Stimulated activated CD8-positive, alpha-beta memory T cell treated with anti-CD3 and anti-CD28 coated beads, Interleukin-15, amount 100 ng/mL, for 48 hours (primary cell): ENCODE results near the gene BRIP1.

Experiments used
- DNase-seq, 2 donors: peaks; one replicate each; pipeline ENCODE4 v3.0.0-alpha.2; 2020; ENCODE audit warnings: low read depth in 2 of 2

Gene BRIP1

GRCh38 chr17:61758430-61758829, 104.9 kb downstream of the BRIP1 start:
- DNase-seq = no peak

DNA sequence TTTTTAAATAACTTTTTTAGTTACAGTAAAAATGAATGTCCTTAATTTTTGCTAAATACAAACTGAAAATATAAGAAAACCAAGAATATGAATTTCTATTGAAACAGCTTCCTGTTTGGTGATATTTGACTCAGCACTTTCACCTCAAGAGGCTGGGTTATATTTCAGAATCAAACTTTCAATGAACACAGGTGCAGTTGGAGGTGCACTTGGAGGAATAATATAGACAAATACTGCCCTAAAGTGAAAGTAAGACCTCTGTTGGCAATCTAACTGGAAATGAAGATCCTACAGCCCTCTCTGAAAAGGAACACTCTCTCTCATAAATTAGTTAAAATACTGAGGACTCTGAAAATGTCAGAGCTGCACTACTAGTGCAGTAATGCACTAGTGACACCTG, 106.2 kb downstream of the BRIP1 start:
- no peak for DNase-seq

- no peak for DNase-seq
Measured at GRCh38 chr17:61756561-61756960, 106.8 kb downstream of the BRIP1 start.

- DNase-seq = no peak
Measured at GRCh38 chr17:61755668-61756067, 107.7 kb downstream of the BRIP1 start.

DNA sequence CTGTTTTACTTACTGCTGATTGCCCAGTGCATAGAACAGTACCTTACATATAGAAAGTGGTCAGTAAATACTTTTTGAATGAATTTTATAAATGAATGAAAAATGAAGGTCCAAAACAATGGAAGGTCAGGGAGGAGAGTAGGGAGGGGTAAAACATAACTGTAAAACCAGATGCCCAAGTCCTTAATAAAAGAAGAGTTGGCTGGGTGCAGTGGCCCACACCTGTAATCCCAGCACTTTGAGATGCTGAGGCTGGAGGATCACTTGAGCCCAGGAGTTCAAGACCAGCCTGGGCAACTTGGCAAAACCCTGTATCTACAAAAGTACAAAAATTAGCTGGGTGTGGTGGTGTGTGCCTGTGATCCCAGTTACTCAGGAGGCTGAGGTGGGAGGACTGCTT, 108.2 kb downstream of the BRIP1 start:
- DNase-seq = no peak

DNA sequence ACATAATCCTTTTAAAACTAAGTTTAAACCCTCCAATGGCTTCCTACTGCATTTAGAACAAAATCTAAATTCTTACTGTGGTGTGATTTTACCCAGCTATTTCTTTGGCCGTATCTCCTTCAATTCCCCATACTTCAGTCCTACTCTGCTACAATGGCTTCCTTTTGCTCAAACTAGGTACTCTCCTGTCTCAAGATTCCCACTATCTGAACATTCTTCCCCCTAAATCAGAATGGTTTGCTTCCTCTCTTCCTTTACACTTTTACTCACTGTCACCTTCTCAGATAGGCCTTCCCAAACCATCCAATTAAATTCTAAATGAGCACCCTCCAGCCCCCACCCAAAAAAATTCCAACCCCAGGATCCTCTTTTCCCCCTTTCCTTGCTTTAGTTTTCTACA, 109.2 kb downstream of the BRIP1 start:
- DNase-seq = no peak

- DNase-seq = no peak
Measured at GRCh38 chr17:61753696-61754095, 109.6 kb downstream of the BRIP1 start.

- no peak for DNase-seq
Measured at GRCh38 chr17:61750656-61751055, 112.7 kb downstream of the BRIP1 start.

- DNase-seq = no peak
Measured at GRCh38 chr17:61749823-61750404, 113.4 kb downstream of the BRIP1 start.

DNA sequence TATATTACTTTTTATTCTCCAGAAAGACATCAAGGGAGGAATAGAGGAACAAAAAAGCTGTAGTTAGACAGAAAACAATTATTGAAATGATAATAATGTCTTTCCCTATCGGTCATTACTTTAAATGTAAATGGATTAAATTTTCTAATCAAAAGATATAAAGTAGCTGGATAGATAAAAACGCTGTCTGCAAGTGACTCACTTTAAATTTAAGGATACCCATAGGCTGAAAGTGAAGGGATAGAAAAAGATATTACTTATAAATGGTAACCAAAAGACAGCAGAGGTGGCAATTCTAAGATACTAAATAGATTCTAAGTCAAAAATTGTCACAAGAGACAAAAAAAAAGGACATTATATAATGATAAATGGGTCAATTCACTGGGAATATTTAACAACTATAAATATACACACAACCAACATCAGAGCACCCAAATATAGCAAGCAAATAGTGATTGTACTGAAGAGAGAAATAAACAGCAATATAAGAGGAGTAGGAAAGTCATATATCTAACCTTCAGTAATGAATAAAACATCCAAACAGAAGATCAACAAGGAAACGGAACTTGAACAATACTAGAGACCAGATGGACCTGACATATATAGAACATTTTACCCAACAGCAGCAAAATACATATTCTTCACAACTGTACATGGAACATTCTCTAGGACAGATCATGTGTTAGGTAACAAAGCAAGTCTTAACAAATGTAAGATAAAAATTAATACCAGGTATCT, 116.9 kb downstream of the BRIP1 start:
- no peak for DNase-seq

DNA sequence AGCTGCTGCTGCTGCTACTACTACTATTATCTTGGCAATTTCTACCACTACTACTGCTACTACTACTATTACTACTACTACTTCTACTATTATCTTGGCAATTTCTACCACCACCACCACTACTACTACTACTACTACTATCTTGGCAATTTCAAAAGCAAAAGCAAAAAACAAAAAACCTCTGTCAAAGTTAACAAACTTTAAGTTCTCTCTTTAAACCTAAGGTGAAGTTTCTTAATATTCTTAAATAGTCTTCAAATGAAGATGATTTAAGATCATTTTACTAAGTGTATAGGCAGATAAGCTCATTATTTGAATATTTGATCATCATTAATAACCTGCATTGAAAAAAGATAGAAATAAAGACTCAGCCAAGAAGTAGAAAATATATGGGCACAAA, 118.5 kb downstream of the BRIP1 start:
- DNase-seq = no peak

DNA sequence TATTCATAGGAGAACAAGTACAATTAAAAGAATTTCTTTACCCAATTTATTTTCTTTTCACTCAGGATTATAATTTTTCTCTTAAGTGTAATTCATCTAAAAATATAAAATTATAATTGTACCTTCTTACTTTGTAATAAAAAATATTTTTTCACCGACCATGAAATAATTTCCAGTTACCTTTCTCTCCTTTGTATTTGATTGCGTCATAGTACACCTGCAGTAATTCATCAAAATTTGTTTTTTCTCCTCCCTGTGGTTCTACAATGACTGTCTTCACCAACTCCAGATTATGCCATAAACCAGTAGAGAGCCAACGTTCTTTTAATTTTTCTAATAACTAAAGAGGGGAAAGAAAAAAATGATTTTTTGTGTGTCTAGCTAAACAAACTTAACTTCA, 119.1 kb downstream of the BRIP1 start:
- no peak for DNase-seq

DNA sequence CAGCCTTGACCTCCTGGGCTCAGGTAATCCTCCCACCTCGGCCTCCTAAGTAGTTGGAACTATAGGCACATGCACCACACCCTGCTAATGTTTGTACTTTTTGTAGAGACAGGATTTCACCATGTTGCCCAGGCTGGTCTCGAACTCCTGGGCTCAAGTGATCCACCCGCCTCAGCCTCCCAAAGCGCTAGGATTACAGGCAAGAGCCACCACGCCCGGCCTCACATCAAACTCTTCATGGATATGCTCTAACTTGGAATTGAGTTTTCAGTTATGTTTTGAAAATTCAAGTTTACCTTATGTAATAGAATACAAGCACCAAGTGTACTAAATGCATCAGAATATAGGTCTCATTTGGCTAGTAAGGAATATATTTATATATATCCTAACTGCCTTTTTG, 119.6 kb downstream of the BRIP1 start:
- DNase-seq = no peak

DNA sequence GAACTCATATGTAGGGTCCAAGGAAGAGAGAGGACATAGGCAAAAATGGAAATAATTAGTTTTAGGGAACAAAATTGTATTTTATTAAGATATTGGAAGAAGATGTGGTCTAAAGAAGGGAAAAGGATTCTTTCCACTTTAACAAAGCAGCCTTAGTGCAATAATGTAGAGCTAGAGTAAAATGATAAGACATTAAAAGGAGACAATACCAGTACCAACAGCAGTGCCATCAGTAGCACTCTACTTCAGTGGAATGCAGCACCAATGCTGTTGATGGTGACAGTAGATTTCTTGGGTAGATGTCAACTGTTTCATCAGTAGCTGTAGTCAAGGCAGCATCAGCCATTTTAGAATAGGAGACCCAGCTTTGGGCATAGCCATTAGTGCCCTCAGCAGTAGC, 124.3 kb downstream of the BRIP1 start:
- no peak for DNase-seq

DNA sequence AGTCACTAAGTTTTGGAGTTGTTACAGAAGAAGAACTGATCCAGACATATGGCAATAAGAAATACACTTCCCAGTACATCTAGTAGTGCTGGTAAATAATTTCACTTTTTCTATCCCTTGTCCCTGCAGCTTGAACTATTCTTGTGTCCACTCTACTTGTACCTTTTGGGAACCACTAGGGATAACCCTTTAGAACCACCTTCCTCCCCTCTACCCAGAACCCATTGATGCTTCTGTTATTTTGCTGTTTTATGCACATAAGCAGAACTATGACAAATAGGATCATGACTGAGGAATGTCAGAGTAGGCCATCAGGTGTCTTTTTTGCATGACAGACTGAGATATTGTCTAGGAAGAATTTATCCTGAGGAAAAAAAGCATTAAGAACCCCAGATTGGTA, 125.1 kb downstream of the BRIP1 start:
- no peak for DNase-seq

GRCh38 chr17:61737820-61738219, 125.5 kb downstream of the BRIP1 start:
- no peak for DNase-seq

DNA sequence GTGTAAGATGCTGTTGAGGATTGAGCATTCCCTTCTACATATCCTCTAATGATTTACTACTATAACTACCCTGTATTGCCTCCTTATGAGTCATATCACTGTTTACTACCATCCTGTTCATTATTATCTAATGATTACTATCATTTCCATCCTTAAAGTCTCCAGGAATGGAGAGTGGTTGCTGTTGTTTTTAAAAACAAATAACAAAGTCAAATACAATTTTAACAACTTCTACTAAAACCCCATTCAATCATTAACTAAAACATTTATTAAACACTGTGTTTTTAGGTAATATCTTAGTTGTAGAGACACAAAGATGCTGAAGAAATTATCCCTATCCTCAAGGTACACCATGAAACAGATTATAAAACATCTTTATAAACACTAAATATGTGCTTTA, 126.9 kb downstream of the BRIP1 start:
- DNase-seq = no peak

DNA sequence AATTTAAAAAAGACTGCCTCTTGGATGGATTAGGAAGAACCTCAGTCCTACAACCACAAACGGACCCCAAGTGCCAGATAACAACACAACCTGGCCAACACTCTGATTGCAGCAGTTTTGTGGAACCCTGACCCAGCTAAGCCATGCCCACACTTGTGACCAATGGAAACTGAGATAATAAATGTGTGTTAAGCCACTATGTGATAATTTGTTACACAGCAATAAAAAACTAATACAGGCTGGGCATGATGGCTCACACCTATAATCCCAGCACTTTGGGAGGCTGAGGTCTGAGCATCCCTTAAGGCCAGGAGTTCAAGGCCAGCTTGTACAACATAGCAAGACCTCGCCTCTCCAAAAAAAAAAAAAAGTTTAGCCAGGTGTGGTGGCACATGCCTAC, 127.5 kb downstream of the BRIP1 start:
- no peak for DNase-seq

DNA sequence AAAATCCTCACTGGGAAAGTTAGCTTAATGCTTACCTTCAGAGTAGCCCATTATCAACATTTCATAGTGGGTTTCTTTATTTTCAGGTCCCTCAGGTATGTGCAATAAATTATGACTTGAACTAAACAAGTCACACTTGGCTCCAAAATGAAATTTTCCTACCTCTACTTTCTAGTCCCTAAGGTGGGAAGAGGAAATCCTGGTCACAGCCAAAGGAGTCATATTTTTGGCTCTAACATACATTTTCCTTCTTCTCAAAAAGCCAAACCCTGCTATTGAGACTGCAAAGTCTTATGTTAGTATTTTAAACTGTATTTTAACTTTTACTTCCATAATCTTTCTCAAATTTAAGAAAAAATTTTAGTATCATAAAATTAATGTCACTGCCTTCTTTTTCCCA, 128.9 kb downstream of the BRIP1 start:
- no peak for DNase-seq

- no peak for DNase-seq
Measured at GRCh38 chr17:61734012-61734411, 129.3 kb downstream of the BRIP1 start.

- DNase-seq = no peak
Measured at GRCh38 chr17:61733021-61733420, 130.3 kb downstream of the BRIP1 start.

- no peak for DNase-seq
Measured at GRCh38 chr17:61732169-61732568, 131.2 kb downstream of the BRIP1 start.

DNA sequence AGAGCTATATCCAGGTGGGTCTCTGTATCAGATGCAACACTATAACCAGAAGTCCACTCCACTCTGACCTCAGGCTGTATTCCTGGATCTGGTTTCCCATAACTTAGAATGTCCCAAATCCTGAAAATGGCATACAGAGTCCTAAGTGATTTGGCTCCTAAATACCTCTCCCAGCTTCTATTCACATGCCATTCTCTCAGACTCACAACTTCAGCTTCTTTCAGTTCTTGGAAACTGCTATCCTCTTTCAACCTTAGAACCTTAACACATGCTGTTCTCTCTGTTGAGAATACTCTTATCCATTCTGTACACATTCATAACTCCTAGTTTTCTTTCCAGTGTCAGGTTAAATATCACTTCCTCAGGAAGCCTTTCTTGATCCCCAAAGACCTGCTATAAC, 132.0 kb downstream of the BRIP1 start:
- no peak for DNase-seq

GRCh38 chr17:61729690-61730268, 133.5 kb downstream of the BRIP1 start:
- DNase-seq = no peak
